Activated naive CD4-positive, alpha-beta T cell treated with anti-CD3 and anti-CD28 coated beads, Interleukin-2, amount 50 U/mL, for 72 hours (primary cell): ENCODE data around the gene ARX. TPM values are rescaled to one million over a fixed set of nuclear protein-coding genes. Genes with fewer than 3 reads are reported as not detected.

Experiments
- ATAC-seq, 2 donors: fragments of 150-1000 bp; cut with Tn5 transposase; 2 replicates each; pipeline ENCODE4 v1.10.0; 2021; ENCODE audit warnings: mild to moderate bottlenecking in 2 of 2, moderate library complexity in 2 of 2
- DNase-seq, 2 donors: peaks; one replicate each; pipeline ENCODE4 v3.0.0; 2021 to 2022; ENCODE audit warnings: low spot score in 2 of 2
- H3K27ac Mint-ChIP-seq, 2 donors: one replicate each; pipeline ENCODE4 v1.8.0; 2022; ENCODE audit warnings: mild to moderate bottlenecking in 2 of 2, mixed read lengths in 2 of 2
- H3K36me3 Mint-ChIP-seq, 2 donors: one replicate each; pipeline ENCODE4 v1.8.0; 2022; ENCODE audit warnings: mixed read lengths in 2 of 2
- H3K9me3 Mint-ChIP-seq, 2 donors: one replicate each; pipeline ENCODE4 v1.8.0; 2022; ENCODE audit warnings: mixed read lengths in 2 of 2
- total RNA-seq, 2 donors: library from RNA; stranded (reverse); gene quantifications; one replicate each; pipeline ENCODE4 v1.2.3, GENCODE V29; 2022

The ARX gene
- total RNA-seq, 2 donors from 2014 or later: not detected

DNA sequence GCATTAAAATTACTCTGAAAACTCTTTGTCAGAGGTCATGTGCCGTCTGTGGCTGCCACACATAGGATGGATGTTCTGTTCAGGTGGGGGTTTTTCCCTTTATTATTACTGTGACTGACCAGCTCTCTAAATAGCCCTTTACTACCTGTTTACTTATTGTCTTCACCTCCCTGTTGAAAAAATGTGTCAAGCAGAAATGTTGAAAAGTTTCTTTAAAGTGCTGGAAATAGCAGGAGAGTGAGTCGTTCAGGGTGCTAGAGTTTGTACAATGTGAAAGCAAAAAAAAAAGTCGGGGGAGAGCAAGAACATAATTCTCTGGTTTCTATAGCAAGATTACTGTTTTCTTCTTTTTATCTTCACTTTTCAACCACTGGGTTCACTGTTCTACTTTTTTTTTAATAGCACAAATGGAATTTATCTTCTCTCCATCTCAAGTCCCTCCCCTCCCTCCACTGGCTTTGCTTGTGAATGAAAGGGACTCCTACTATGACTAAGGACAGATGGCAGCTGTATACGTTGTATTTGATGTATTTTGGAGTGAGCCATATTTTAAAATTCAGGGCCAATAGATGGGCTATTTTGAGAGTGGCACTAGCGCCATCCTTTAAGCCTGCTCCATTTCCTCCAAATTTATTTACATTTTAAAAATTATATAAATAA, 33.3 kb downstream of the ARX start:
- Mint-ChIP-seq H3K36me3 (no peaks in the 10 kb centered on the region), H3K27ac (no peak overlapping the region), H3K9me3 (no peaks in the 10 kb centered on the region)
- ATAC-seq: peak in 1 of 2 donors; percentile 44
- DNase-seq: no peak

DNA sequence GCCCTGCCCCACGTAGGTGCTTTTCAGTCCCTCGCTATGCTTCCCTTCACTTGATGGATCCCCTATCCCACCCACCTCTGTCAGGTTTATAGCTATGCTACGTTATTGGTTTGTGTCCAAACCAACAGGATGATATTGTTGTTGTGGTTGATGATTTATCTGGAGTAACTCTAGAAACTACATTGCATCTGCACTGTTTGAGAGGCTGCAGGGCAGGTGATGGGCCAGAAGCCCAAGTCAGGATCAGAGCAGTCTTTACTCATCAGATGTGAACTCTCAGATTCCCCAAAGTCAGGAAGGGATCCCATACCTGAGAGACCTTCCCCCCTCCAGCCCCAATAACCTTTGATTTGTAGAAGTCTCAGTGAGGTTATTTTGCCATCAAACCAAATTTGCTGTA, 34.7 kb downstream of the ARX start:
- DNase-seq: no peak
- H3K36me3 Mint-ChIP-seq: peaks cover 0 to 7% of the 10 kb centered on the region in 2 donors
- no peaks in the 10 kb centered on the region for H3K9me3 Mint-ChIP-seq
- no peak for ATAC-seq
- H3K27ac Mint-ChIP-seq: no peak overlapping the region

DNA sequence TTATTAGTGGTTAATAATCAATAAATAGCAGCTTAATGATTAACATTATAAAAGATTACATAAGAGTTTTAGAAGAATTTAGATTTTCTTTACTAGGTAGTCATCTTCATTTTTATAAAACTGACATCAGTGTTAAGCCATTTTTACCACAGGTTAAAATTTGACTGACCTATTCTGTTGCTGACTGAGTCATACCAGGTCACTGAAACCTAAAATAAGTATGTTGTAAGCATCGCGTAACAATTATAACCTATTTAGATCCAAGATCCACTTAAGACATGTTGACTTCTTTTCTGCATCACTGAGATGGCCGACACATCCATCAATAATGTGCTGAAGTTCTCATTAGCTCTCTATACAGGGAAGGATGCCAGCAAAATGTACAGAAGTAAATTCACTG, 36.7 kb downstream of the ARX start:
- Mint-ChIP-seq H3K27ac (no peak overlapping the region), H3K36me3 (peaks cover 0 to 7% of the 10 kb centered on the region in 2 donors), H3K9me3 (no peaks in the 10 kb centered on the region)
- ATAC-seq (no peak), DNase-seq (no peak)

DNA sequence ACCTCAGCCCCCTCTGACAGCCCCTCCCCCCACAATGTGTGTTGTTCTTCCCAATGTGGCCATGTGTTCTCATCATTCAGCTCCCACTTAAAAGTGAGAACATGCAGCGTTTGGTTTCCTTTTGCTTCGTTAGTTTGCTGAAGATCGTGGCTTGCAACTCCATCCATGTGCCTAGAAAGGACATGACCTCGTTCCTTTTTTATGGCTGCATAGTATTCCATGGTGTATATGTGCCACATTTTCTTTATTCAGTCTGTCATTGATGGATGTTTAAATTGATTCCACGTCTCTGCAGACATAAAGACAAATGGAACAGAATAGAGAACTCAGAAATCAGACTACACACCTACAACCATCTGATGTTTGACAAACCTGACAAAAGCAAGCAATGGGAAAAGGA, 46.0 kb downstream of the ARX start:
- no peaks in the 10 kb centered on the region for H3K9me3 Mint-ChIP-seq
- H3K27ac Mint-ChIP-seq: no peak overlapping the region
- no peak for ATAC-seq
- peaks cover 0 to 4% of the 10 kb centered on the region in 2 donors for H3K36me3 Mint-ChIP-seq
- no peak for DNase-seq

DNA sequence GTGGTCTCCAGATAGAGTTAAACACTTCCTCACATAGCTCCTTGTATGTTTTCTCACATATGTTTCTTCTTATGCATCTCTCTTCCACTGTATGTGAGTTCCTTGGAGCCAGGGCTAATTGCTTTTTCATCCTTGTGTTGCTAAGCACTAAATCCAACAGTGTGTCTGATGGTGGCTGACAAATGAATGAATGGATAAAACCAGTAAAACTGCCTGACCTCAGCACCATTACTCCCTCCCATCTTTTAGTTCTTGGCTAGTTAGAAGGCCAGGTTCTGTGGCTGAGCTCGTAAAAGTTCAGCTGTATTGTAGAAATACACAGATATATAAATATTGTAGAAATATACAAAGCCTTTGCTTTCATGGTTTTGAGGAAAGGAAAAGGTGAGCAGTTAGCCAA, 50.4 kb downstream of the ARX start:
- Mint-ChIP-seq H3K36me3 (peaks cover 0 to 4% of the 10 kb centered on the region in 2 donors), H3K27ac (no peak overlapping the region), H3K9me3 (no peaks in the 10 kb centered on the region)
- no peak for ATAC-seq
- DNase-seq: no peak

DNA sequence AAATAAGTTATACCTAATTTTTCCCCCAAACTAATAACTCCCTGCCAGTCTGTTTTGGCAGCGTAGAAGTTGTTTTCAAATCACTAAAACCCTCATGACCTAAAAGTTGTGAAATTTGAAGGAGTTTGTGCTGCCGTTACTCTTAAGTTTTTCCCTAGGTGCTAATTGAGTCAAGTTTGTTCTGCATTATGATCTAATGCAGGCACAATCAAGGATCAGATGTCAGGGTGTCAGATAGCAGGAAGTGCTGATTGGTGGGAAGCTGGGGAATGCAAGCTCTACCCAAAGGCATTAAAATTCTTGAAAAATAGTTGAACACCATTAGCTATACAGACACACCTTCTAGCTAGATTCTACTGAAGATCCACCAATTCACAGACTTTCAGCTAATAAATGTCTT, 51.9 kb downstream of the ARX start:
- no peak for DNase-seq
- no peak for ATAC-seq
- H3K9me3 Mint-ChIP-seq: no peaks in the 10 kb centered on the region

DNA sequence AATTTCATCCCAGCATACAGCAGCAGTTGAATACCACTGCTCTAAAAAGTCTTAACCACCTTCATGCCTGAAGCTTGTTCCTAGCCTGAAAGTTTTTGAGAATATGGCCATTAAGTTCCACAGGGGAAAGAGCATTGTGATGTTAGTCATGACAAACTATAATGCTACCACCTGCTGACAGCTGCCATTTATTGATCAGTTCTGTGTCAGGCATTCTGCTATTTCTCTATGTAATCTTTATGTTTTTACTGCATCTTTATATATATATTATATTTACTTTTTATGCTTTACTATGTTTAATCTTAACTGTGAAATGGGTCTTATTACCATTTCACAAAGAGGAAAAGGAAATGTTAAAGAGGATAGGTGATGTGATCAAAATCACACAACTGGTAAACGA, 54.0 kb downstream of the ARX start:
- DNase-seq: no peak
- Mint-ChIP-seq H3K36me3 (no peaks in the 10 kb centered on the region), H3K27ac (no peak overlapping the region), H3K9me3 (no peaks in the 10 kb centered on the region)
- no peak for ATAC-seq

More for the DNA sequence above, 51.9 kb downstream of the ARX start:
- H3K27ac Mint-ChIP-seq: no peak overlapping the region
- no peaks in the 10 kb centered on the region for H3K36me3 Mint-ChIP-seq

DNA sequence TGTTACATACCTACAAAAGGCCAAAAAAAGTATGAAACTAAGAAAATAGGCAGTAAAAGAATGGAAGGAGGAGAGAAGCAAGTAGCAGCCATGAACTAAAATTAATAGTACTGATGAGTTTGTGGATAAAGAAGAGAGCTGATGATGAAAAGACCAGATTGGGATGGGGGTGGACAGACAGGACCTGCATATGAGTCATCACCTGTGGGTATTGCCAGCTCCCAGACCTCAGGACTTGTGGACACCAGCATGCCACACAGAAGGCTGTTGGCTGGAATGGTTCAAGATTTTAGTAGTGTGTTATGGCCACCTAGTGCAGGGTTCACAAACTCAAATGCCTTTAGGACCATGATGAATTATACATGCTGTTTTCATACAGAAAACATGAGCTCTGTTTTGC, 58.9 kb downstream of the ARX start:
- no peaks in the 10 kb centered on the region for H3K36me3 Mint-ChIP-seq
- DNase-seq (no peak), ATAC-seq (no peak)
- no peaks in the 10 kb centered on the region for H3K9me3 Mint-ChIP-seq
- H3K27ac Mint-ChIP-seq: no peak overlapping the region

DNA sequence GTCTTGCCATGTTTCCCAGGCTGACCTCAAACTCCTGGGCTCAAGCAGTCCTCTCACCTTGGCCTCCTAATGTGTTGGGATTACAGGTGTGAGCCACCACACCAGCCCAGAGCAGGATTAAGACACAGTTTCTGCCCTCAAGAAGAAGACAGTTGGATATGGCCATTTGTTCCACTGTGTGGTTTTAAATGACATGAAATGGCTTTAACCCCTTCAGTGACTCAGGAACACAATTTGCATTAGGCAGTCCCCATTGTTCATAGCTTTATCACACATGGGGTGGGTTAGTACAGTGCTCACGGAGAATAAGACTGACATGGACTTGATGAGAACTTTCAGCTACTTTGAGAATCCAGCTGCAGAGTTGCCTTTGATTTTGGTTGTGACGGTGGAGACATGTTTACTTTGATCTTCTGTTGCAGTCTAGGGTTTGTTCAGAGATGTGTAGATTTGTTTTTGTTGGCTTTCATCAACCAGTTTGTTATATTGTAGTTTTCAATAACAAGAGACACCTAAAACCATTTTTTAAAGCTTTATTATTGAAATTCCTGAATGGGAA, 60.3 kb downstream of the ARX start:
- no peak overlapping the region for H3K27ac Mint-ChIP-seq
- ATAC-seq: peak in 1 of 2 donors; percentile 64
- H3K9me3 Mint-ChIP-seq: no peaks in the 10 kb centered on the region
- no peaks in the 10 kb centered on the region for H3K36me3 Mint-ChIP-seq
- no peak for DNase-seq

DNA sequence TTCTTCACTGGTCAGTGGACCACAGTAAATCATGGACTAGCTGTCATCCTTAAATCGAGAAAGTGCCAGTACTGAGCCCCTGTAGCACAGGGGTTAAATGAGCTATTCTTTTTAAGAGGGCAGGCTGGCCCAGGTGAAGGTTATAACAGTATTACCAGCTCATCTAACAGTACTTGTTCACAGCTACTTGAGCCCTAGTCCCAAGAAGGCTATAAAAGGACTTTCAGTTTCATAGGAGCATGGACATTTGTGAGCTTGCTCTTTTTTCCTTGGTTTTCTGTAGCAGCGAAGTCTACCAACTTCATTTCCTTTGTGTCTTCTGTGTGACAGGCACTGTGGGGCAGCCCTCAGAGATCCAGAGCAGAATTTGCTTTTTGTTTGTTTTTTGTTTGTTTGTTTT, 61.0 kb downstream of the ARX start:
- no peak overlapping the region for H3K27ac Mint-ChIP-seq
- no peaks in the 10 kb centered on the region for H3K36me3 Mint-ChIP-seq
- no peak for DNase-seq
- no peak for ATAC-seq
- no peaks in the 10 kb centered on the region for H3K9me3 Mint-ChIP-seq
